CD4-positive, alpha-beta T cell (primary cell): ENCODE results near the gene BCAT1. TPM values are rescaled to one million over a fixed set of nuclear protein-coding genes. Genes with fewer than 3 reads are reported as not detected.
A peak's percentile ranks its signal among the peaks of the same experiment; 100 is the strongest.
"Not testable (repeated sequence)": the region's sequence is repeated elsewhere in the genome, so short reads cannot be mapped to it uniquely, and the experiment has no call there.

Source experiments
- ATAC-seq: fragments of 200-7000 bp; cut with Tn5 transposase; one replicate; pipeline ENCODE4 v1.10.0; 2022; ENCODE audit warnings: mild to moderate bottlenecking; ENCODE audit not compliant: poor library complexity
- CTCF ChIA-PET: fragments of 350-600 bp; sonication (Branson Sonifier 250); formaldehyde crosslinking; loops from one replicate; lab custom pipeline; 2021; ENCODE audit warnings: antibody characterized with exemption, inconsistent platforms; lab: Charles Lee
- POLR2A ChIA-PET: fragments of 350-600 bp; sonication (Branson Sonifier 250); formaldehyde crosslinking; loops from one replicate; lab custom pipeline; 2021; ENCODE audit warnings: antibody characterized with exemption, inconsistent platforms; lab: Charles Lee
- DNase-seq, 14 experiments: peaks; one replicate each; pipeline ENCODE4 v3.0.0-alpha.2; 2013 to 2020; ENCODE audit warnings: mixed read lengths in 2 of 14
- H3K27ac ChIP-seq, 2 donors: one replicate each; pipeline versions ENCODE4 v1.5.1 to v1.7.0; 2013; ENCODE audit warnings: low read length in 2 of 2, low read depth in 1 of 2, mild to moderate bottlenecking in 1 of 2
- H3K27me3 ChIP-seq, 2 experiments: 1 replicate in 1 of 2; 2 replicates in 1 of 2; pipeline versions ENCODE4 v1.6.1 to v1.7.0; 2013; ENCODE audit warnings: low read length in 2 of 2, control low read depth in 1 of 2, mild to moderate bottlenecking in 1 of 2, moderate library complexity in 1 of 2; ENCODE audit not compliant: insufficient read depth in 2 of 2, control insufficient read depth in 1 of 2
- H3K36me3 ChIP-seq: one replicate; pipeline ENCODE4 v1.6.1; 2013; ENCODE audit warnings: low read length, control low read depth; ENCODE audit not compliant: insufficient read depth
- H3K4me1 ChIP-seq: one replicate; pipeline ENCODE4 v1.6.1; 2013; ENCODE audit warnings: low read length, control low read depth; ENCODE audit not compliant: insufficient read depth
- H3K4me3 ChIP-seq: one replicate; pipeline ENCODE4 v1.5.1; 2013; ENCODE audit warnings: mild to moderate bottlenecking, low read length, moderate library complexity
- H3K9me3 ChIP-seq, 2 experiments: 1 replicate in 1 of 2; 2 replicates in 1 of 2; pipeline versions ENCODE4 v1.6.1 to v1.7.0; 2013; ENCODE audit warnings: low read length in 2 of 2, mild to moderate bottlenecking in 2 of 2, control low read depth in 1 of 2, moderate library complexity in 1 of 2; ENCODE audit not compliant: control insufficient read depth in 1 of 2, insufficient read depth in 1 of 2
- H3K27ac Mint-ChIP-seq: one replicate; pipeline ENCODE4 v1.8.0; 2020; ENCODE audit warnings: mixed read lengths
- H3K27me3 Mint-ChIP-seq: one replicate; pipeline ENCODE4 v1.8.0; 2021; ENCODE audit warnings: mixed read lengths
- H3K36me3 Mint-ChIP-seq: one replicate; pipeline ENCODE4 v1.8.0; 2021; ENCODE audit warnings: low read depth, mixed read lengths
- H3K4me1 Mint-ChIP-seq: one replicate; pipeline ENCODE4 v1.8.0; 2021; ENCODE audit warnings: low read depth, mixed read lengths
- H3K4me3 Mint-ChIP-seq: one replicate; pipeline ENCODE4 v1.8.0; 2020; ENCODE audit warnings: mild to moderate bottlenecking, mixed read lengths
- H3K9me3 Mint-ChIP-seq: one replicate; pipeline ENCODE4 v1.8.0; 2020; ENCODE audit warnings: mixed read lengths
- intact Hi-C, 2 experiments: fragments of 100-400 bp; cut with DNase I in 1 of 2; cut with micrococcal nuclease in 1 of 2; formaldehyde crosslinking; loops; one replicate each; pipeline versions ENCODE4 v1.15.1 to v1.9.0; 2023 to 2025; cut with DNase I, micrococcal nuclease
- total RNA-seq, 174 experiments: library from RNA in 2 of 174; stranded (reverse) in 2 of 174; gene quantifications; one replicate each; pipeline ENCODE4 v1.2.3 and lab custom pipeline; 2021 to 2026
- TF ChIP-seq, protein P1 (sequence below): fragments of 200-600 bp; IDR thresholded peaks from one replicate; pipeline ENCODE4 v1.8.0; 2022; ENCODE audit warnings: antibody characterized with exemption, mild to moderate bottlenecking

BCAT1 gene
- total RNA-seq, 2 experiments from 2014 or later, result 0.34 to 0.91 TPM

DNA sequence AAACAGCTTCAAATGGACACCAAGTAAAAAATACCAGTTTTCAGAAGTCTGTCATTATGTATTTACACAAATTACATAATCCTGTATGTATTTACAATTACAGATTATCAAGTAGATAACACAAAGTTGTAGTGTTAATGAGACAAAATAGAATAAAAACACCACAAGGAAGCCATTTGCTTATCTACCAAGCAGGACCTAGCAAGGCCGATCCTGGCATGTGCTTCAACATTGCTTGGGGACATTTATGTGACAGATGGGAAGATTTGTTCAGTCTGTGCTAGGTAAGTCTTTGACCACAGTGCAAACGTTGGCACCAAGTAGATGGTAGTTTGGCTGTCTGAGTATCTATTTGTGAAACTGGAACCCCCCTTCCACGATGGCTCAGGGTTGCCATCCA is 35.8 kb downstream of the BCAT1 start:
- H3K27me3 Mint-ChIP-seq, result no peaks in the 10 kb centered on the region
- ChIA-PET POLR2A (no interaction called here), CTCF (no interaction called here)
- H3K36me3 Mint-ChIP-seq, result no peaks in the 10 kb centered on the region
- intact Hi-C loops, result no loop called here
- H3K4me3 Mint-ChIP-seq, result no peak overlapping the region
- H3K27ac Mint-ChIP-seq, result no peak overlapping the region
- Histone ChIP-seq H3K27ac (no peak overlapping the region), H3K4me1 (no peaks in the 10 kb centered on the region), H3K27me3 (no peaks in the 10 kb centered on the region), H3K9me3 (no peaks in the 10 kb centered on the region), H3K4me3 (no peak overlapping the region), H3K36me3 (no peaks in the 10 kb centered on the region)
- TF ChIP-seq, protein P1, sequence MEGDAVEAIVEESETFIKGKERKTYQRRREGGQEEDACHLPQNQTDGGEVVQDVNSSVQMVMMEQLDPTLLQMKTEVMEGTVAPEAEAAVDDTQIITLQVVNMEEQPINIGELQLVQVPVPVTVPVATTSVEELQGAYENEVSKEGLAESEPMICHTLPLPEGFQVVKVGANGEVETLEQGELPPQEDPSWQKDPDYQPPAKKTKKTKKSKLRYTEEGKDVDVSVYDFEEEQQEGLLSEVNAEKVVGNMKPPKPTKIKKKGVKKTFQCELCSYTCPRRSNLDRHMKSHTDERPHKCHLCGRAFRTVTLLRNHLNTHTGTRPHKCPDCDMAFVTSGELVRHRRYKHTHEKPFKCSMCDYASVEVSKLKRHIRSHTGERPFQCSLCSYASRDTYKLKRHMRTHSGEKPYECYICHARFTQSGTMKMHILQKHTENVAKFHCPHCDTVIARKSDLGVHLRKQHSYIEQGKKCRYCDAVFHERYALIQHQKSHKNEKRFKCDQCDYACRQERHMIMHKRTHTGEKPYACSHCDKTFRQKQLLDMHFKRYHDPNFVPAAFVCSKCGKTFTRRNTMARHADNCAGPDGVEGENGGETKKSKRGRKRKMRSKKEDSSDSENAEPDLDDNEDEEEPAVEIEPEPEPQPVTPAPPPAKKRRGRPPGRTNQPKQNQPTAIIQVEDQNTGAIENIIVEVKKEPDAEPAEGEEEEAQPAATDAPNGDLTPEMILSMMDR, result no peak
- DNase-seq (no peak), ATAC-seq (no peak)
- no peaks in the 10 kb centered on the region for H3K9me3 Mint-ChIP-seq
- H3K4me1 Mint-ChIP-seq, result no peaks in the 10 kb centered on the region

DNA sequence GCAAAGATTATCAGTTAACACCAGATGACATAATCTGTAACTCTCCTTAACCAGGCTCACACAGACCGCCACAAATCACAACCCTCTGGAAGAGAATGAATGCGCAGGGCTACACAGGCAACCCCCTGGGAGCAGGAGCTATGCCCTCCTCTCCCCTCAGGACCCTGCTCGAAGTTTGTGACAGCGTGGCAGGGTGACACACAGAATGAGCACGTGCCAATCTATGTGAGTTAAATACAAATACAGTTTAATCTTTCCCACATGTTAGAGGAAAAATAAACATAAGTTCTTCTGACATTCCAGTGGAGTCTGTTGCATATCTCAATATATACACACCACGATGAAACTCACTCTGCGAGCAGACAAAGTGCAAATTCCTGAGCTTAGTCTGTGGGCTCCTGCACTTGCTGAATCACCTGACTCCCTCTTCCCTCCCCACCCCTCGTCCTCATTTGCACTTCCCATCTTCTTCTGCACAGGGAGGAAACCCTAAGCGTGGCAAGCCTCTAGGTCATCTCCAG is 37.6 kb downstream of the BCAT1 start:
- Histone ChIP-seq H3K36me3 (no peaks in the 10 kb centered on the region), H3K4me1 (no peaks in the 10 kb centered on the region), H3K27me3 (no peaks in the 10 kb centered on the region), H3K9me3 (no peaks in the 10 kb centered on the region), H3K27ac (no peak overlapping the region), H3K4me3 (no peak overlapping the region)
- CTCF ChIA-PET, result no interaction called here
- no peaks in the 10 kb centered on the region for H3K4me1 Mint-ChIP-seq
- DNase-seq (no peak), ATAC-seq (no peak)
- H3K9me3 Mint-ChIP-seq, result no peaks in the 10 kb centered on the region
- no peaks in the 10 kb centered on the region for H3K27me3 Mint-ChIP-seq
- intact Hi-C loops, result no loop called here
- H3K36me3 Mint-ChIP-seq, result no peaks in the 10 kb centered on the region
- TF ChIP-seq, protein P1, result no peak
- H3K27ac Mint-ChIP-seq, result no peak overlapping the region
- POLR2A ChIA-PET, result no interaction called here
- H3K4me3 Mint-ChIP-seq, result no peak overlapping the region

DNA sequence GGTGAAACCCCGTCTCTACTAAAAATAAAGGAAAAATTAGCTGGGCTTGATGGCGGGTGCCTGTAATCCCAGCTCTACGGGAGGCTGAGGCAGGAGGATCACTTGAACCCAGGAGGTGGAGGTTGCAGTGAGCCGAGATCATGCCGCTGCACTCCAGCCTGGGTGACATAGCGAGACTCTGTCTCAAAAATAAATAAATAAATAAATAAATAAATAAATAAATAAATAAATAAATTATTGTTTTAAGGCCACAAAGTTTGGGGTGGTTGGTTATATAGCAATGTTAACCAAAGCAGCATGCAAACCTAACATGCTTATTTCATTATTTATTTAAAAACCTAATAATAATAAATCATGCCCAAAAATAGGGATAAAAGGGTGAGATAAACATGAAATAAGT is 38.7 kb downstream of the BCAT1 start:
- H3K4me1 Mint-ChIP-seq, H3K36me3 ChIP-seq, H3K9me3 ChIP-seq, ATAC-seq, H3K4me3 ChIP-seq, CTCF ChIA-PET, DNase-seq, H3K4me1 ChIP-seq, H3K27ac Mint-ChIP-seq, intact Hi-C loops, H3K27me3 ChIP-seq, H3K36me3 Mint-ChIP-seq, H3K27me3 Mint-ChIP-seq, POLR2A ChIA-PET, H3K4me3 Mint-ChIP-seq, H3K9me3 Mint-ChIP-seq, H3K27ac ChIP-seq: not testable (repeated sequence)

DNA sequence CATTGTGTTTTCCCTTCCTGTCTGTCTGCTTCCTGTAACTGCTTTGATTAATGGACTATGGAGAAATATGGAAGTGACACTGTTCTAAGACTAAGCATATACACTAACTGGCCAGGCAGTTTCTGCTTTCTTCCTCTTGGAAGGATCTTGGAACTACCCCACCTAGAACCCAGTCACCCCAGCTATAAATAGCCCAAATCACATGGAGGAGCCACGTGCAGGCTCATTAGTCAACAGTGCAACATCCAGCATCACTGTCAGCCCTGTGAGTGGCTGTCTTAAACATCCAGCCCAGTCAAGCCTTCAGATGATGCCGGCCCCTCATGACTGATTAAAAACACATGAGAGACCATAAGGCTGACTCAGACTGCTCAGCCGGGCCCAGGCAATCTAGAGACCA is 39.2 kb downstream of the BCAT1 start:
- no peak overlapping the region for H3K4me3 ChIP-seq
- ChIA-PET POLR2A (no interaction called here), CTCF (no interaction called here)
- peaks cover 0 to 3% of the 10 kb centered on the region in 2 experiments for H3K27me3 ChIP-seq
- DNase-seq (peak in 2 of 14 experiments; percentile 58 to 73), ATAC-seq (no peak)
- no peak overlapping the region for H3K27ac ChIP-seq
- no peaks in the 10 kb centered on the region for H3K27me3 Mint-ChIP-seq
- TF ChIP-seq, protein P1, result no peak
- no peak overlapping the region for H3K27ac Mint-ChIP-seq
- H3K4me3 Mint-ChIP-seq, result no peak overlapping the region
- H3K9me3 Mint-ChIP-seq, result no peaks in the 10 kb centered on the region
- H3K36me3 Mint-ChIP-seq, result no peaks in the 10 kb centered on the region
- H3K4me1 ChIP-seq, result no peaks in the 10 kb centered on the region
- H3K4me1 Mint-ChIP-seq, result no peaks in the 10 kb centered on the region
- no peaks in the 10 kb centered on the region for H3K36me3 ChIP-seq
- intact Hi-C loops, result no loop called here
- H3K9me3 ChIP-seq, result no peaks in the 10 kb centered on the region
